Dermis lymphatic vessel endothelial cell (primary cell): Measurements from ENCODE around the gene CD300H. TPM values are rescaled to one million over a fixed set of nuclear protein-coding genes. Genes with fewer than 3 reads are reported as not detected.

Experiments
- total RNA-seq: library from RNA; depleted of rRNA; stranded (reverse); fragments of >200 nt; gene quantifications from 2 replicates; pipeline ENCODE4 v1.2.1, GENCODE V29; 2014

Gene CD300H
- total RNA-seq = not detected in 2 replicates

DNA sequence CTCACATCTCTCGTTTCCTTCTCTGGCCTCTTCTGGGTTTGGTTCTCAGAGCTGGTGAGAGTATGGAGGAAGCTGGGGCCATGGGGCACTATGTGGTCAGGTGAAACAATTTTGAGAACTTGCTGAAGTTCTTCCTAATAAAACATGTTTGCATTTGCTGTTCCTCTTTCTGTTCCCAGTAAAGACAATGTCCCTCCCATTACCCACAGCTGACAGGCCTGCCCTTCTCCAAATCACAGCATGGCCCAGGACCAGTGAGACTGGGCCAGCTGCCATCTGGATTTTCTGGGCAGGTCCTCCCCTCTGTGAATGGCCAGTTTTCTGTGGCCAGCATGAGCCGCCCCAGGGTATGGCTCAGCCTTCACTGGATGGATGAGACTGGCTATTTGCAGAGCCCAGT lies at the start of gene CD300H:
CD300H (minus strand) TSS at position 113 of the 400 bp plus-strand sequence.

DNA sequence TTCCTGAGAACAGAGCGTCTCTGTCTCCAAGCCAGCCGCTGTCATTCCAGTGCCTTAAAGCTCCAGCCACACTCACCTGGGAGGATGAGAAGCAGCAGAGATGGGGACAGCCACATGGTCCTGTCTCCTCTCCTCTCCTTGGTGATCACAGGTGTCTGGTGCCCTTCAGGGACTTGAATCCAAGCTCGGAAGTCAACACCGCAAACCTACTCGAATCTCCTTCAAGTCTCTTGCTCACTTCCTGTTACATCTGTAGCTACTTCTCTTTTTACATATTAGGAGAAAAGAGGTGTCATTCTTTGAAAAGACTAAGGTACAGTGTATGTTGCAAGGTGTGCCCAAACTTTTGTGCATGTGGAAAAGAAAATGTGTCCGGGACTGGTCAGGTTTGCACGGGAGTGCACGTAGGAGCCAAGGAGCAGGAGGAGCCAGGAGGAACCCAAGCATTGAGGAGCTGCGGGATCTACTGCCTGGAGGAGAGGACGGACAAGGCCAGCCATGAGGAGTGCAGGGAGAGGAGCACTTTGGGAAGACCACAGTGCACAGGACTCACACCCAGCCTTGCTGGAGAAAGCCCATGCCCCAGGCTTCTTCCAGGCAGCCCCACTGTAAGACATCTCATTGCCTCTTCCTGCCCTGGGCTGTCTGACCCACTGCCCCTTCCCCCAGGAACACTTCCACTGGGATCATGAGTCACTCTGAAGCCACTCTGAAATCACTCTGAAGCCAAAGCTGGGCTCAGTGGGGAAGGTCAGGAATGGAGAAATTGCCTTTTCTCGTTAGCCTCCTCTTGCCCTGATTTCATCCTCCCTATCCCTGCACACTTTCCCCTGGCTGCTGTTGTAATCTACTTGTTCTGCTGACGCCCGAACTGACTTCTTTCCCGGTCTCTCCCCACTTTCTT lies 25.0 kb upstream of the CD300H start, which contains the start of gene CD300LD:
CD300LD (minus strand) TSS at position 197 of the 904 bp plus-strand sequence; CDS start at position 116, 81 bp downstream.

DNA sequence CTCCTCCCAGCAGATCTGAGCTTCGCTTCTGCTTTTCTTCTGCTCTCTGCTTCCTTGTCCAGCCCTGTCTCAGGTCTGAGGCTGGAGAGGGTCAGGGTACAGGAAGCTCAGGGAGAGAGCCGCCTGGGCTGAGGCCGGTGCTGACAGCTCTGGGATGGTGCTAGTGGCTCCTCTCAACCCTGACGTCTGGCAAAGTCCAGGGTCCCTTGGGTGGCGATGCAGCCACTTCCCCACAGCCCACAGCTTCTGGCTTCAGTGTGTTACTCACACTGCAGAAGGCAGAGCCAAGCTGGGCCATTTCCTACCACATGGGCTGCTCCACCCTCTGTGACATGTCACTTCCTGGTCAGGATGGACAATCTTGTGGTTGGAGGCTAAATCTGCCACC lies 21.5 kb downstream of the CD300H start, which contains the start of gene CD300C:
CD300C (minus strand) TSS at position 273 of the 388 bp plus-strand sequence. CDS start 333 bp downstream, outside the sequence.

DNA sequence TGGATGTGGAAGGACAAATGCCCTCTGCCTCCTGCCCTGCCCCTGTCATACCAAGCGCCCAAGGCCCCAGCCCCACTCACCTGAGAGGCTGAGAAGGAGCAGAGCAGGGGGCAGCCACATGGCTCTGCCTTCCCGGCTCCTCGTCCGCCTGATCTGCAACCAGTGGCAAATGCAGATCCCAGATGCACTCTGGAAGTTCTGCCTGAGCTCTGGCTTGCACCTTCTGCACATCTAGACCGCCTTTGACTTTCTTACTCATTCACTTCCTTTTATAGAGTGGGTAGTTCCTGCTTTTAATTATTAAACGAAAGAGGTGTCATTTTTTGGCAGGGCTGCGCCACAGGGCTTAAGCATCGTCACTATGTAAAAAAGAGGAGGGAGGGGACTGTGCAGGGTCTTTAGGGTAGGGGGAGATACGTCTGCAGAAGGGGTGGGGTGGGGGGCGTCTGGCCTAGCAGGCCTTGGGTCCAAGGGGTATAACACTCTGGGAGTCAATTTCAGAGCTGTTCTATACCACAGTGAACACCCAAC lies 36.0 kb downstream of the CD300H start, which contains the start of gene CD300LB:
CD300LB (minus strand) TSS at position 245 of the 531 bp plus-strand sequence; CDS start at position 120, 125 bp downstream.

Other genes starting within 250 kb of the CD300H start
- 0.09 and 0.11 TPM in 2 replicates for gene KIF19, start 241.3 kb downstream of the CD300H start, total RNA-seq
- gene BTBD17, start 205.6 kb downstream of the CD300H start, total RNA-seq = not detected in 2 replicates
- gene GPR142, start 200.0 kb downstream of the CD300H start, total RNA-seq = not detected in 2 replicates
- gene GPRC5C, start 135.4 kb downstream of the CD300H start, total RNA-seq = 3.9 and 14.3 TPM in 2 replicates
- gene CD300A, start 100.9 kb downstream of the CD300H start, total RNA-seq = not detected in 2 replicates
- not detected in 2 replicates for gene CD300LB, start 36.0 kb downstream of the CD300H start, total RNA-seq
- gene CD300C, start 21.4 kb downstream of the CD300H start, total RNA-seq = not detected in 2 replicates
- not detected in 2 replicates for gene CD300LD, start 24.8 kb upstream of the CD300H start, total RNA-seq
- not detected in 2 replicates for gene CD300E, start 56.2 kb upstream of the CD300H start, total RNA-seq
- gene CD300LF, start 145.4 kb upstream of the CD300H start, total RNA-seq = not detected in 2 replicates
- 0.22 and 0.26 TPM in 2 replicates for gene RAB37, start 169.7 kb upstream of the CD300H start, total RNA-seq
- 4.2 and 5.8 TPM in 2 replicates for gene NHERF1, start 181.1 kb upstream of the CD300H start, total RNA-seq
- gene NAT9, start 208.8 kb upstream of the CD300H start, total RNA-seq = 23.4 and 25.4 TPM in 2 replicates